ENCODE measurements around the gene HTT. TPM values are rescaled to one million over a fixed set of nuclear protein-coding genes. Genes with fewer than 3 reads are reported as not detected.
A peak's percentile ranks its signal among the peaks of the same experiment; 100 is the strongest.

Gene HTT
- total RNA-seq, 1 experiment from 2014 or later = 85.4 TPM

DNA sequence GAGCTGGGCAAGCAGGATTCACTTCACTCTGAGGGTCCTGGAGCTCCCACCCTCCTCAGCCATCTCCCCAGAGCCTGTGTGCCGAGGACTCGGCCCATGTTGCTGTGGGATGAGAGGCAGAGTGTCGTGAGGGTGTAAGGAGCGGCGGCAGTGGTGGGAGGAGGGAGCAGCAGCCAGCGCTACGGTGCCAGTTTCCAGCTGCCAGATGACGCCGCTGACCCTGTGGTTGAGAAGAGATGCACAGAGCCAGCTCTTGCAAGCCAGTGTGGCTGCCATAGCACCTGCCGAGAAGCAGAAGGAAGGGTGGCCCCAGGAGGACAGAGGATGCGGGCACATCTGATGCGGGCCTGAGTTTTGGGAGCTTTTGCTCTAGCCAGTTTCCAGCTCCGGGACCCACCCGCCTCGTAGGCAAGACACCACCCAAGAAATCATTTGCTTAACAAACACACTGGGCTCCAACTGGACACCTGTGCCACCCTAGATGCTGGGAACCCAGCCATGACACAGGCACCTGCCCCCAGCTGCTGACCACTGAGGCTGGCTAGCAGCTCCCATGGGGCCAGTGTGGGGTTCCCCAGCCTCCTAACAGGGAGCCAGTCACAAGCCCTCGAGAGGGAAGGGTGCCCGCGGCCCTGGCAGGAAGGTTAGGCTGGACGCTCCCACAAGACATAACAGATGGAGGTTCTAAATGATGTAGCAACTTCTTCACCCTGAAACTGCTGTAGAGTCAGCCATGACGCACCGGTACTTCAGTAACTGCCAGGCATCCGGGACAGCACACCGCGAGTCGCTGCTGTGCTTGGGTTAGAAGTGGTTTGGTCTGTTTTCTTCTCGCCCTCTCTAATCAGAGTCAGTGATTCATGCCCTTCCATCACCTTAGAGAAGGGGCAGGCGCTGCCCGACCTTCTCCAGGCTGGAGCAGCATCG, 183.3 kb downstream of the HTT start:
- H3K27me3 Mint-ChIP-seq (ENCODE audit: low read depth) = no peaks in the 10 kb centered on the region
- no peak for TF ChIP-seq HMGA2 (CRISPR knock-in tag; IDR thresholded peaks at IDR 0.05)
- no peak for TF ChIP-seq TP53 (CRISPR knock-in tag; IDR thresholded peaks at IDR 0.05)
- no peak for TF ChIP-seq KAT7 (CRISPR knock-in tag; IDR thresholded peaks at IDR 0.05; ENCODE audit: borderline replicate concordance)
- no peak for TF ChIP-seq MXD4 (CRISPR knock-in tag; IDR thresholded peaks at IDR 0.05; ENCODE audit: borderline replicate concordance)
- no peak for TF ChIP-seq ZBTB21 (CRISPR knock-in tag; IDR thresholded peaks at IDR 0.05; ENCODE audit: borderline replicate concordance)
- TF ChIP-seq, protein P1, sequence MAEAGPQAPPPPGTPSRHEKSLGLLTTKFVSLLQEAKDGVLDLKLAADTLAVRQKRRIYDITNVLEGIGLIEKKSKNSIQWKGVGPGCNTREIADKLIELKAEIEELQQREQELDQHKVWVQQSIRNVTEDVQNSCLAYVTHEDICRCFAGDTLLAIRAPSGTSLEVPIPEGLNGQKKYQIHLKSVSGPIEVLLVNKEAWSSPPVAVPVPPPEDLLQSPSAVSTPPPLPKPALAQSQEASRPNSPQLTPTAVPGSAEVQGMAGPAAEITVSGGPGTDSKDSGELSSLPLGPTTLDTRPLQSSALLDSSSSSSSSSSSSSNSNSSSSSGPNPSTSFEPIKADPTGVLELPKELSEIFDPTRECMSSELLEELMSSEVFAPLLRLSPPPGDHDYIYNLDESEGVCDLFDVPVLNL (CRISPR knock-in tag; IDR thresholded peaks at IDR 0.05; ENCODE audit: borderline replicate concordance, low read depth) = no peak
- TF ChIP-seq OVOL2 (CRISPR knock-in tag; IDR thresholded peaks at IDR 0.05; ENCODE audit: borderline replicate concordance) = no peak
- no peak for TF ChIP-seq GRHL2 (CRISPR knock-in tag; IDR thresholded peaks at IDR 0.05; ENCODE audit: insufficient replicate concordance, severe bottlenecking)
- TF ChIP-seq NR1H2 (CRISPR knock-in tag; IDR thresholded peaks at IDR 0.05) = no peak
- no peaks in the 10 kb centered on the region for H3K9me3 Mint-ChIP-seq
- DNase-seq (ENCODE audit: low spot score) (peak; percentile 7), ATAC-seq (no peak)
- H3K36me3 Mint-ChIP-seq = no peaks in the 10 kb centered on the region
- H3K4me1 Mint-ChIP-seq = no peaks in the 10 kb centered on the region
- ChIA-PET POLR2A (no interaction called here), CTCF (interaction anchor here (0.9 to 1.4 kb wide), 3 partner anchors 11 to 208 kb away, joined by 3 to 4 read pairs (median 4); no protein-coding TSS in a partner anchor)
- no peak overlapping the region for H3K4me3 Mint-ChIP-seq
- H3K27ac Mint-ChIP-seq = no peak overlapping the region

DNA sequence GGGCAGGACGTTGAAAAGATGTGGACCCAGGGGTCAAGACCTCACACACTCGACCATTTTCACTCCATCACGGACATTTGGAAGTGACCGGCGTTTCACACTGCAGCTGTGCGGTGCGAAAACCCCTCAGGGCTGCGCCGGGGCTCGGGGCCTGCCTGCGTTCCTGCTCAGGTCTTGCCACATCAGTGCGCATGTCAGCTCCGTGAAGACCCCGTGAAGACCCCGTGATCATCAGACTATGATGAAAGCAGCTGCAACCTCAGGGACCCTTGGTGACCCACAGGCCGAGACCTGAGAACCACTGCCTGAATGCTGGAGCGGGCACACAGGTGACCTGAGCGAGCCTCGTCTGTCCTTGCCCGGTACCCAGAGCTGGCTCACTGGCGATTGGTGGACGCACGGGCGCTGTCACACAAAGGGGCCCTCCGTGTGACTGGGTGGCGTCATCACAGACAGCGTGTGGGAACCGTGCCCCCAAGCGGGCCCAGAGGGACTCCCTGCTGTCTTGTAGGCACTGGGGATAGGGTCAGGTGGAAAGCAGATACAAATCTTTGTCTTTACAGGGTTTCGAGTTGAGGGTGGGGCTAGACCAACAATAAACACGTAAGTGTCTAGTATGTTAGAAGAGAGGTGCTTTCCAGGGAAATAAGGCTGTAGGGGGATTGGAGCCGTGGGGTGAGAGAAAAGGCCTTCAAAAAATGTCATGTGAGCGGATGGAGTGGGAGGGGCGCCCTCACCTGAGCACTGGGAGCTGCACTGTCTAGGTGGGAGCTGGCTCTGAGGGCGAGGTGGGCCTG, 187.1 kb downstream of the HTT start:
- H3K9me3 Mint-ChIP-seq = no peaks in the 10 kb centered on the region
- ATAC-seq = no peak
- H3K27me3 Mint-ChIP-seq (ENCODE audit: low read depth) = no peaks in the 10 kb centered on the region
- no peaks in the 10 kb centered on the region for H3K36me3 Mint-ChIP-seq
- DNase-seq (ENCODE audit: low spot score) = peak; percentile 6
- no peak overlapping the region for H3K27ac Mint-ChIP-seq
- CTCF ChIA-PET = interaction anchor here (3.2 kb wide), 1 partner anchor 57 kb away, joined by 12 read pairs; no protein-coding TSS in a partner anchor
- H3K4me1 Mint-ChIP-seq = no peaks in the 10 kb centered on the region
- TF ChIP-seq, protein P2, sequence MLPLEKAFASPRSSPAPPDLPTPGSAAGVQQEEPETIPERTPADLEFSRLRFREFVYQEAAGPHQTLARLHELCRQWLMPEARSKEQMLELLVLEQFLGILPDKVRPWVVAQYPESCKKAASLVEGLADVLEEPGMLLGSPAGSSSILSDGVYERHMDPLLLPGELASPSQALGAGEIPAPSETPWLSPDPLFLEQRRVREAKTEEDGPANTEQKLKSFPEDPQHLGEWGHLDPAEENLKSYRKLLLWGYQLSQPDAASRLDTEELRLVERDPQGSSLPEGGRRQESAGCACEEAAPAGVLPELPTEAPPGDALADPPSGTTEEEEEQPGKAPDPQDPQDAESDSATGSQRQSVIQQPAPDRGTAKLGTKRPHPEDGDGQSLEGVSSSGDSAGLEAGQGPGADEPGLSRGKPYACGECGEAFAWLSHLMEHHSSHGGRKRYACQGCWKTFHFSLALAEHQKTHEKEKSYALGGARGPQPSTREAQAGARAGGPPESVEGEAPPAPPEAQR (CRISPR knock-in tag; IDR thresholded peaks at IDR 0.05) = no peak
- TF ChIP-seq FOXJ3 (CRISPR knock-in tag; IDR thresholded peaks at IDR 0.05; ENCODE audit: borderline replicate concordance) (no peak), CREB1 (CRISPR knock-in tag; IDR thresholded peaks at IDR 0.05) (no peak), NFATC4 (CRISPR knock-in tag; IDR thresholded peaks at IDR 0.05) (no peak), ZNF121 (CRISPR knock-in tag; IDR thresholded peaks at IDR 0.05) (no peak), TP53 (CRISPR knock-in tag; IDR thresholded peaks at IDR 0.05) (no peak), NFYB (CRISPR knock-in tag; conservative IDR thresholded peaks at IDR 0.05; ENCODE audit: low read depth) (no peak)
- TF ChIP-seq, protein P3, sequence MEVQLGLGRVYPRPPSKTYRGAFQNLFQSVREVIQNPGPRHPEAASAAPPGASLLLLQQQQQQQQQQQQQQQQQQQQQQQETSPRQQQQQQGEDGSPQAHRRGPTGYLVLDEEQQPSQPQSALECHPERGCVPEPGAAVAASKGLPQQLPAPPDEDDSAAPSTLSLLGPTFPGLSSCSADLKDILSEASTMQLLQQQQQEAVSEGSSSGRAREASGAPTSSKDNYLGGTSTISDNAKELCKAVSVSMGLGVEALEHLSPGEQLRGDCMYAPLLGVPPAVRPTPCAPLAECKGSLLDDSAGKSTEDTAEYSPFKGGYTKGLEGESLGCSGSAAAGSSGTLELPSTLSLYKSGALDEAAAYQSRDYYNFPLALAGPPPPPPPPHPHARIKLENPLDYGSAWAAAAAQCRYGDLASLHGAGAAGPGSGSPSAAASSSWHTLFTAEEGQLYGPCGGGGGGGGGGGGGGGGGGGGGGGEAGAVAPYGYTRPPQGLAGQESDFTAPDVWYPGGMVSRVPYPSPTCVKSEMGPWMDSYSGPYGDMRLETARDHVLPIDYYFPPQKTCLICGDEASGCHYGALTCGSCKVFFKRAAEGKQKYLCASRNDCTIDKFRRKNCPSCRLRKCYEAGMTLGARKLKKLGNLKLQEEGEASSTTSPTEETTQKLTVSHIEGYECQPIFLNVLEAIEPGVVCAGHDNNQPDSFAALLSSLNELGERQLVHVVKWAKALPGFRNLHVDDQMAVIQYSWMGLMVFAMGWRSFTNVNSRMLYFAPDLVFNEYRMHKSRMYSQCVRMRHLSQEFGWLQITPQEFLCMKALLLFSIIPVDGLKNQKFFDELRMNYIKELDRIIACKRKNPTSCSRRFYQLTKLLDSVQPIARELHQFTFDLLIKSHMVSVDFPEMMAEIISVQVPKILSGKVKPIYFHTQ (CRISPR knock-in tag; IDR thresholded peaks at IDR 0.05) = no peak
- POLR2A ChIA-PET = no interaction called here
- no peak overlapping the region for H3K4me3 Mint-ChIP-seq

Measured in WTC11 (cell line).